OCI-LY1 (cell line): ENCODE results near the gene FARS2.

Experiments
- EZH2 ChIP-seq: fragments of 200-600 bp; sonication (generic), shearing (Covaris generic); IDR thresholded peaks from 2 replicates; pipeline ENCODE4 v1.8.0; 2017; ENCODE audit warnings: borderline replicate concordance, mixed run types, mild to moderate bottlenecking, antibody characterized with exemption, low read length, moderate library complexity, mixed read lengths
- TF ChIP-seq, protein P1 (sequence below): fragments of 200-600 bp; sonication (generic), shearing (Covaris generic); IDR thresholded peaks from 2 replicates; pipeline ENCODE4 v1.5.1; 2017; ENCODE audit warnings: mild to moderate bottlenecking, antibody characterized with exemption, low read length, moderate library complexity, mixed read lengths

DNA sequence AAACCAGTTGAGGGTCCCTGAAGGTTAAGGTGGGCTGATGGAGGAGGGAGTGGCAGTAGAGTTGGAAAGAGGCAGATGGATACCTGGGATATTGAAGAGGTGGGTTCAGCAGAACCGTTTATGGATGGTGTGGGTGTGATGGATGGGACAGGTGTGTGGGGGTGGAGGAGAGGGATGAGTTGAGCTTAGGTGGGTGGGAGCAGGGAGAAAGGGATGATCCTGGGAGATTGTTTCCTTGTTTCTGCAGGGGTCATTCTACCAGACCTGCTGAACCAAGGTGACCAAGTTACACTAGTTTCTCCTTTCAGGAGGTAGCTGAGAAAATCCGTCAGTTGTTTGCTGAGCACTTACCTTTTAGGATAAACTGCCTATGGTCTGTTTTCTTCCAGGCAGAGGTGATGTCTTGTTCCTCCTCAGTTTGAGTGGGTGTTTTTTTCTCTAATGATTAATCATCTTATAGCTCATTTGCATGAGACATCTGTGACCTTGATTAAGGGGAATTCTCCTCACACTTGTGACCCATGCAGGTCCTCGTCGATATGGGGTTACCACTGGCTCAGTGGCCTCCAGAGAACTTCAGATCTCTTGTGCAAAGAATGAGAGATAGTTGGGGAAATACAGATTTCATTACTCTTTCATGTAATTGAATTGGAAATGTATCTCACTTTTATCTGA, 53.0 kb downstream of the FARS2 start:
- no peak for TF ChIP-seq EZH2
- TF ChIP-seq, protein P1, sequence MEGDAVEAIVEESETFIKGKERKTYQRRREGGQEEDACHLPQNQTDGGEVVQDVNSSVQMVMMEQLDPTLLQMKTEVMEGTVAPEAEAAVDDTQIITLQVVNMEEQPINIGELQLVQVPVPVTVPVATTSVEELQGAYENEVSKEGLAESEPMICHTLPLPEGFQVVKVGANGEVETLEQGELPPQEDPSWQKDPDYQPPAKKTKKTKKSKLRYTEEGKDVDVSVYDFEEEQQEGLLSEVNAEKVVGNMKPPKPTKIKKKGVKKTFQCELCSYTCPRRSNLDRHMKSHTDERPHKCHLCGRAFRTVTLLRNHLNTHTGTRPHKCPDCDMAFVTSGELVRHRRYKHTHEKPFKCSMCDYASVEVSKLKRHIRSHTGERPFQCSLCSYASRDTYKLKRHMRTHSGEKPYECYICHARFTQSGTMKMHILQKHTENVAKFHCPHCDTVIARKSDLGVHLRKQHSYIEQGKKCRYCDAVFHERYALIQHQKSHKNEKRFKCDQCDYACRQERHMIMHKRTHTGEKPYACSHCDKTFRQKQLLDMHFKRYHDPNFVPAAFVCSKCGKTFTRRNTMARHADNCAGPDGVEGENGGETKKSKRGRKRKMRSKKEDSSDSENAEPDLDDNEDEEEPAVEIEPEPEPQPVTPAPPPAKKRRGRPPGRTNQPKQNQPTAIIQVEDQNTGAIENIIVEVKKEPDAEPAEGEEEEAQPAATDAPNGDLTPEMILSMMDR = no peak
